Anterior cingulate cortex (tissue), 58 donors: ENCODE measurements around the gene OLR1.
A peak's percentile ranks its signal among the peaks of the same experiment; 100 is the strongest.
"Not testable (repeated sequence)": the region's sequence is repeated elsewhere in the genome, so short reads cannot be mapped to it uniquely, and the experiment has no call there.

Source experiments
- DNase-seq, 58 donors: peaks; one replicate each; lab custom pipeline; 2025; lab: John Stamatoyannopoulos, UW

Gene OLR1

DNA sequence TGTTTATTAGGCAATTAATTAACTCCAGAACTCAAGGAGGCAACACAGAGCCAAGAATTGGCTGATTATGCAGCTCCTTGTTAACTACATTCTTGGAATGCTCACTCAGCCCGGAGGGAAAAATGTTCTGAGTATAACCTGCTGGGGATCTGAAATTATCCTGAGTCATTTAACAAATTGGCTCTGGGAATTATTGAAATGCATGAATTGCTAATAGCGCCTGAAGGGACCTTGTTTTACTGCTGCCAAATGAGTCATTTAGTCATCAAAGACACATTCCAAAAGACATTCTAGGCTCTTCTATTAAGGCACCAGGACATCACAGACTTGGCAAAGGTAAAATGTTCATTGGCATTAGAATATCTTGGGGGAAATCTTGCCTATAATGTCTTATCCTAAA is 19.9 kb upstream of the OLR1 start:
- no peak for DNase-seq

DNA sequence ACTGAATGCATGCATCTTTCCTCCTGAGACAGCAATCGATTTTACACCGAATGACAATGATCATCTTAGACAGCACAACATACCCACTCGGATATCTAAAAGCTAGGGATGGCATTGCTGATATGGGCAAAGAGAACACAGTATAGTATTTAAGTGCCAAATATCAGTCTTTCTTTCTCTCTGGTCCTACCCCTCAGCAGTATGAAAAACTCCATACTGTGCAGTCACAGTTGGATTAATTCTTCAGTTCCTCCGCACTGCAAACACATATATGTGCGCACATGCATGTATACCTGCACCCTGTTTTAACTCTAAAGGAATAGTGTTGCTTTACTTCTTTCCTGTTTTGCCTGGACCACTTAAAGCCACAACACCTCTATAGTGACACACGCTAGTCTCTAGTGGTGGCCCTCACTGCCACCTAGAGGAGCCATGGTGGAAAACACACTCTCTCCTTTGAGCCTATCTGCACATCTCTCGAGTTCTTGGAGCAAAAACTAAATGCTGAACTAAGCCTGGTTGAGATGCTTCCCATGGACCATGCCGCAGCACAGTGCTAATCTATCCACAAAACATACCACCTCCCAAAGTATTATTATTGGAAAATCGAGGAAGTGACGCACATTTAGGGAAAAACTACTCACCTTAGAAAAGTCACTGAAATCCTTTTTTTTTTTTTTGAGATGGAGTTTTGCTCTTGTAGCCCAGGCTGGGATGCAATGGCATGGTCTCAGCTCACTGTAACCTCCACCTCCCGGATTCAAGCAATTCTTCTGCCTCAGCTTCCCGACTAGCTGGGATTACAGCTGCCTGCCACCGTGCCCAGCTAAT is 18.8 kb upstream of the OLR1 start:
- DNase-seq: peak in 49 of 58 donors; percentile 5 to 74 (median 37)

DNA sequence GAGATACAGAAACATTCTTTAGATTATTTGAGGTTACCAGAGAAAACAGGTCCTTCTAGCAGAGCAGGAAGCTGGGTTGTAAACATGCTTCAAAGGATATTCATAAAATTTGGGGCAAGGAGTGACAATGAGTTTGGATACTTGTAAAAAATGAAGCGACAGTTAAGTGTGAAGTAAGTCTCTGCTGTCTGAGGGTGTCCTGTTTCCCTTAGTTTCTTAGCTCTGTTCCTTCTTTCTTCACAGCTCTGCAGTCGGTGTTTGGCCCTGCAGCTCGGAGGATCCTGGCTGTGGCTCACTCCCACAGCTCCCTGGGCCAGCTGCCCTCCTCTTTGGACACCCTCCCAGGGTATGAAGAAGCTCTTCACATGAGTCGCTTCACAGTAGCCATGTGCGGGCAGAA is 17.7 kb upstream of the OLR1 start:
- peak in 20 of 58 donors; percentile 2 to 35 (median 16) for DNase-seq

DNA sequence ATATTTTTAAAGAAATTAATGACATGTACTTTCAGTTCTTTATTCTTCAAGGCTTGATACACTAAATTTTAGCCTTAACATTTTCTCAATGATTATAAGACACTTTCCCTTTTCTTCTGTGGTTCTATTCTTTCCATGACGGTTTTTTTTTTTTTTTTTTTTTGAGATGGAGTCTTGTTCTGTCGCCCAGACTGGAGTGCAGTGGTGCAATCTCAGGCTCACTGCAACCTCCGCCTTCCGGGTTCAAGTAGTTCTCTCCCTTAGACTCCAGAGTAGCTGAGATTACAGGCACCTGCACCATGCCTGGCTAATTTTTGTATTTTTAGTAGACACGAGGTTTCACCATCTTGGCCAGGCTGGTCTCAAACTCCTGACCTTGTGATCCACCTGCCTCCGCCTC is 15.0 kb upstream of the OLR1 start:
- DNase-seq: not testable (repeated sequence)

DNA sequence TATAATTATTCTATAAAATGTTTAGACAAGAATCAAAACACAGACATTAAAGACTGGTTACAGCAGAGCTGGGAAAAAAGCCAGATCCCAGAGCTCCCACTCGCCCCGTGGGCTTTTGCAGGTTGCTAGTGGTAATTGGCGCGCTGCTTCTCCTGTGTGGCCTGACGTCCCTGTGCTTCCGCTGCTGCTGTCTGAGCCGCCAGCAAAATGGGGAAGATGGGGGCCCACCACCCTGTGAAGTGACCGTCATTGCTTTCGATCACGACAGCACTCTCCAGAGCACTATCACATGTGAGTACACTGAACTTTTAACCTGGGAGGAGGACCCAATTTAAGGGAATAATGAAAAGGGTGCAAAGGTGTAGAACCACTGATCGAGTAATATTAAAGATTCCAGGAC is 14.4 kb upstream of the OLR1 start:
- DNase-seq: peak in 38 of 58 donors; percentile 3 to 66 (median 30)

DNA sequence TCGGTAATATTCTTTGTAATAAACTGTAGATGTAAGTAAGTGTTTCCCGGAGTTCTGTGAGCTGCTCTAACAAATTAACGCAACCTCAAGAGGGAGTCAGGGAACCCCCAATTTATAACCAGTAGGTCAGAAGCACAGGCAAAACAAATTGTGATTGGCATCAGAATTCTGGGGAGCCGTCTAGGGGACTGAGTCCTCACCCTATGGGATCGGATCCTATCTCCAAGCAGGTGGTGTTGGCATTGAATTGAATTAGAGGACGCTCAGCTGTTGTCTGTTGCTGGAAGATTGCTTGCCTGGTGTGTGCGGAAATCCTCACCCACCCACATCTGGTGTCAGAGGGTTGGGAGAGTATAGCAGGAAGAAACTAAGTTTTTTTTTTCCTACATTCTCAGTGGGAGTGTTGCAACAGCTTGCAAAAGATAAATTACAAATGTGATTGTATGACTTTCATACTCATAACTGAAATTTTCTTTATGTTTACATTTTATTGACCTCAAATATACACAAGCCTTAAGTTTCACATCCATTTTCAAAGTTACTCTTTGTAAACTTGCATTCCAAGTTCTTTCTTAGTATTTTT is 12.4 kb upstream of the OLR1 start:
- DNase-seq: peak in 2 of 58 donors; percentile 1 to 3

DNA sequence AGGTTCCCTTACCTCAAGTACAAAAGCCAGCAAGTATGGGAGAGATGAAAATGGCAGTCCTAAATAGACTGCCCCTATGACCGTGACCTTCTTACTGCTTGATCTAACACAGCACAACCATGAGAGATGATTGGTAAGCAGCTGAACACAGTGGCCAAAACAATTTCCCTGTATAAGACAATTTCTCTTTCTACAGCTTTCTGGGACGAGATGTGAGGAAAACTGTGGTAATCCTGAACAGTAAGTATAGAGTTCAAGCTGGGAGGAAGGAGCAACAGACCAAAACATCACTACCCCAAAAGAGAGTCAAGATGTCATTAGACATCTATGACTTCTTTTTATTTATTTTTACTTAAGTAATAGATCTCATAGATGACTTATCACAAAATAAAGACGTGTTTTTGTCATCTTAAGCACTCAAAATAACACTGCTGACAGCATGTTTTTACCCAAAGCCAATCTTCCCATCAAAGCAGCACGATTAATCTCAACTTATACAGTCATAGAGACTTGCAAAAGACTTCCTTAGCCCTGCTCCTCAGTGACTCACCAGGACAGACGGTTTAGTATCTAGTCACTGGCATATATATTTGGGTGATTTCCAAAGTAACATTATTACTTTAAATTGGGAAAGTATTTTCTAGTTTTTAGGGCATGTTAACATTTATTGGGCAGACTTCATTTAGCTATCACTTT is 10.6 kb upstream of the OLR1 start:
- no peak for DNase-seq

DNA sequence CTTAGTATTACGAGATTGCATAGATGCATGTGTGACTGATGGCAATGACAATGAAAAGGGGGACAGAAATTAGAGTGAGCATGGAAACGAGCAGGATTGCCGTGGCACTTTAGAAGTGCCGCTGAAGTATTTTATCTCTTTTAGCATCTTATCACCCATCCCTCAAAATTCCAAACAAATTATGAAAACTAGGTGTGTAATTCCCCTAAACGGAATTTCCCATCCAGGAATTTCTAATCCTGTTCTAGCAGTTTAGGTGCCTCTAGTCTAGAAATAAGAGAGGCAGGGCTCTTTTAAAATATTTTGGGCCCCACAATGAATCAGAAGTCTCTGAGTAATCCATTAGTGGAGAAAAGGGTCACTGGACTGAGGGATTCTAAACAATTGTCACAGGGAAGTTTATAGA is 7.8 kb upstream of the OLR1 start:
- no peak for DNase-seq

DNA sequence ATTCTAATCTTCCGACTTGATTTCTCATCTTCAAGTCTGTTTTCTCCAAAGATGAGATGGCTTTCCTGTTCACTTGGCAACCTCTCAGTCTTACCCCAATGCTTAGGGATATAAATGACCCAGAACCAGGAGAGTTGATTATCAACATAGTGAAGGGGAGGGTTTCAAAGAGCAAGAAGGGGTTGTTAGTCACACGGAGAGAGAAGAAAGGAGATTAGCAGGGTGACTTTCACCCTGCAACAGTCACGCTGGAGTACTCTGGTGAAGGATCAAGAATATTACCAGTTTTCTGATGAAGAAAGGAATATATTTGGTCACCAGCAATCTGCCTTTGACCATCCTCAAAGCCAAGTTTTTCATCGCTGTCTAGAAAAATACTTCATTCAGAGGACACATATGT is 6.9 kb upstream of the OLR1 start, which contains the start of gene TMEM52B:
Gene TMEM52B, plus strand, starts transcription at position 212 of the 400 bp plus-strand sequence. CDS start 543 bp downstream, outside the sequence.
- DNase-seq: no peak

DNA sequence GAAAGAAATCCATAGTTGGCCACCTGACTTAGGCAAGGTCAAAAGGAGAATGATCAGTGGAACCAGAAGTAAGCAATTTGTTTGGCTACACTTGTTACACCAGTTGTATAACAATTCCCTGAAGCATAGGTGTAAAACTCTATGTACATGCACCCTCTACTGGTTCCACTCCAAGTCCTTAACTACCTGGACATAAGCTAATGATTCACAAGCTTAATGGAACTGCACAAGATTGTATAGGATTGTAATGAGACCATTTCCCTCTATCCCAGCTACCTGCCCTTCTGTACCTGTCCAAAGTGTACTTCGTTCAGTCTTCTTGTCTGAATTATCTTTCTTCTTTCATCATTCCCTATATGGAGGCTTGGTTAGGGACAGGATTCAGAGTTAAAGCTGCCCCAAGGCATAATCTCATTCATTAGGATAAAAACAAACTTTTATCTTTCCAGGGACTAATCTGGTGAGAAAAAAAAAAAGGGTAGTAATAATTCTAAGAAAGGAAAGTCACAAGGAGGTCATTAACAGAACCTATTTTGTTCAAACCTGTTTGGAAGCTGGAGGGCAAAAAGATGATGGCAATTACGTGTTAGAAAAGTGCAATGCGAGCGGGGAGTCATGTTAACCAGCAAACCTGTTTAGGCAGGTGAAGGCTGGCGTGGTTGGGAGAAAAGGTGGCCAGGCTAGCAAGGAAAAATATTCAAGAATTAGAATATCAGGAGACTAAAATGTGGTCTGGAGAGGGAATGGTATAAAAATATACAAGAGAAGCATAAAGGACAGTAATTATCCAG is 4.1 kb upstream of the OLR1 start:
- no peak for DNase-seq

DNA sequence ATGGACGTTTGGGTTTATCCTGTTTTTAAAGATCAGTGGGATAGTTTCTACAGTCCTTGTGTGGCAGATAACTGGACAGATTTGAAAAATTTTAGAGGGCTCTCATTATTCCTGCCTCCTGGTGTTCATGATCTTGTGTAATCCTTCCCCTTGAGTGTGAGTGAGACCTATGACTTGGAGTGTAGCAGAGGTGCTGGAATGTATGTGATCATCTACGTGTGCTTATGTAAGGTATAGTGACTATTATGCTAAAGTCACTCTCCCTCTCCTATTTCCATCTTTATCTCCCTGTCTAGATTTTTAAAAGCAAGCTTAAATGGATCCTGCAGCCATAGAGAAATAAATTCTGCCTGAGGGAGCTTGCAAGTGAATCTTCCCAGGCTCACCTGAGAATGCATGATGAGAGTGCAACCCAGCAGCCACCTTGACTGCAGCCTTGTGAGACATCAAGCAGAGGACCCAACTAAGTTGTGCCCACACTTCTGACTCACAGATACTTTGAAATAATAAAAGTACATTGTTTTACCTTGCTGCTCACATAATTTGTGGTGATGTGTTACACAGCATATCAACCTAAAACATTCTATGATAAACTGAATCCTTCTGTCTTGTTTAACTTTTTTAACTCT is 3.2 kb upstream of the OLR1 start:
- no peak for DNase-seq

DNA sequence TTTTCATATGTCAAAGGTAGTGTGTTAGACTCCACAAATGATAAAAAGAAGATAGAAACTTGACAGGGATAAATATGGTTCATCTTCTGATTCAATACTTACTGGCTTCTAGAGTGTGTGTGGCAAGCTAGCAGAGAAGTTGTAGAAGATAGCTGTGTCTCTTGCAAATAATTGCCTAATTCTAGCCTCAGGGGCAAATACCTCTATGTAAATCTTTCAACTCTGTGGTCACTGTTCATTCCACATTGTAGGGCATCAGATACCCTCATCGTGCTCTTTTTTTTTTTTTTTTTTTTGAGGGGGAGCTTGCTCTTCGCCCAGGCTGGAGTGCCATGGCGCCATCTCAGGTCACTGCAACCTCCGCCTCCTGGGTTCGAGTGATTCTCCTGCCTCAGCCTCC is 1.7 kb downstream of the OLR1 start:
- no peak for DNase-seq

DNA sequence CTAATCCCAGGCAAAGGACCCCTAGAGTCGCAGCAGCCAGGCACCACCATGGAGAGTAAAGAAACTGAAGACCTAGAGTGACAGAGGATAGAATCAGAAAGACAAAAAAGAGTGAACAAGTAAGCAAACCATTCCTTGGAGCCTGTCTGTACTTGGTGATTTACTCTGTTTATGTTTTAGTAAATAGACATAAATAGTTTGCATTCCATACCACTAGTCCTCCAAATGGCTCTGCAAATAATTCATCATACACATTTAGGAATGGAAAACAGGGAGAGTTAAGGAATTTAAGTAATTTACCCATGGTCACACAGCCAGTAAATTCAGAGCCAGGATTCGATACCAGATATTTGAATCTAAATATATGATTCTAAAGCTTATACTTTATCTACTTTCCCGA is 2.8 kb downstream of the OLR1 start:
- no peak for DNase-seq

DNA sequence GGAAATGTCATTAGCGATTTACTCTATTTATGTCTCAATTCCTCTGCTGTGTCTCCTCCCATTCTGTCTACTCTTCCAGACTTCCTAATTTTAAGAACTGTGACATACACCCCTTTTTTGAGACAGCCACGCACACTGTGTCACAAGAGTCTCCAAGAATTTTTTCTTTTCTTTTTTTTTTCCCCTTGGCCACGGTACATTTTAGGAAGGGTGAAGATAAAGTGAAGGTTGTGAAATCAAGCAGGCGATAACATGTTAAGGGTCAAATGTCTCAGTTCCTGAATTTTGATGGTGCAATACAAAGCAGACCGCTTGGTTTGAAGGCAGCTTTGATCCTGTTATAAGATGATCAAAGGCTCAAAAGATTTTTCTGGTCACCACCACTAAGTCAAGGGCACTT is 4.3 kb downstream of the OLR1 start:
- DNase-seq: peak in 1 of 58 donors; percentile 30

DNA sequence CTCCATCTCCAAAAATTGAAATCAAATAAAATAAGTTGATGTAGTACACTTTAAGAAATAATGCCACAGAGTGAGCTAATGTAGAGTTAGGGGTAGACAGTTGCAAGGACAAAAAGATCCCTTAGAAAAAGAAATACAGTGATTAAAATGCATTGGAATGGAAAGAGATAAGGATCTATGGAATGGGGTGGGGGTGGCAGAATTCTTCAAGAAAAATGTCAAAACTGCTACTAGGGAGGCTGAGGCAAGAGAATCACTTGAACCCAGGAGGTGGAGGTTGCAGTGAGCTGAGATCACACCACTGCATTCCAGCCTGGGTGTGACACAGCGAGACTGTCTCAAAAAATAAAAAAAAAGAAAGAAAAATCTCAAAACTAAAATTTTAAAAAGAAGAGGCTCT is 6.5 kb downstream of the OLR1 start:
- DNase-seq: no peak

DNA sequence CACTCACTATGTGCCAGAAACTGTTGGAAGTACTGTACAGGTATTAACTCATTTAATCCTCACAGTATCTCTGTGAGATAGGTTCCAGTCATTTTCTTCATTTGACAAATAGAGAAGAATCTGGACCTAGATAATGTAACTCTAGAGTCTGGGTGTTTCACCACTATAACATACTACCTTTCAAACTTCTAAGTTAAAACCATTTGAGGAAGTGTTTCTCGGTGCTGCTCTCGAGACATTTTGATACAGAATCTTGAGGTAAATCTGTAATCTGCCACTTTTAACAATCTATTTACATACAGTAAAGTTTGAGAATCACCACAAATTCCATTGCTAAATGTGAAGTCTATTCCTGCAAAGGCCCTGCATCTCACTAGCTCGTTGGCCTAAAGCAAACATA is 8.8 kb downstream of the OLR1 start:
- no peak for DNase-seq

DNA sequence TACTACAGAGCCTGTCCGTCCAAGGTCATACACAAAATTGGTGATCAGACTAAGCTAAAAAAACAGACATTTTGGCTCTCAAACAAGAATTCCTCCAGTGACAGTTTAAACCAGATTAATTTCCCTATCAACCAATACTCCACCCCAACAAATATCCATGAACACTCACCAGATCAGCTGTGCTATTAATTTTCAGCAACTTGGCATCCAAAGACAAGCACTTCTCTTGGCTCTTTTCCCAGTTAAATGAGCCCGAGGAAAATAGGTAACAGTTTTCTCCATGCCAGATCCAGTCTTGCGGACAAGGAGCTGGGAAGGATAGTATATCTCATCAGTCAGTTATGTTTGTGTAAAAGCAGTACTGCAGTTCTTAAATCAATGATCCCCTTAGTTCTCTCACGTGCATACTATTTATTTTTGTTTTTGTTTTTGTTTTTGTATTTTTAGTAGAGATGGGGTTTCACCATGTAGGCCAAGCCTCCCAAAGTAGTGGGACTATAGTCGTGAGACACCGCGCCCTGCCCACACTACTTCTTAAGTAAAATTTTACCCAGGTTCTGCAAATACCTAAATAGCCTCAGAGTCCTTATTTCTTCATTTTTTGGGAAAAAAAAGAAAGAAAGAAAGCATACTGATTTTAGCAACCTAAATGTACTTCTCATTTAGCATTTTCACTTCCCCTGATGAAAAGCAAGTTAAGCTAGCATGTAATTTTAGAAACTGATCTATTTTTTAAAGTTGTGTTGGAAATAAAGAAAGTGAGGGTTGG is 11.1 kb downstream of the OLR1 start:
- DNase-seq: no peak

DNA sequence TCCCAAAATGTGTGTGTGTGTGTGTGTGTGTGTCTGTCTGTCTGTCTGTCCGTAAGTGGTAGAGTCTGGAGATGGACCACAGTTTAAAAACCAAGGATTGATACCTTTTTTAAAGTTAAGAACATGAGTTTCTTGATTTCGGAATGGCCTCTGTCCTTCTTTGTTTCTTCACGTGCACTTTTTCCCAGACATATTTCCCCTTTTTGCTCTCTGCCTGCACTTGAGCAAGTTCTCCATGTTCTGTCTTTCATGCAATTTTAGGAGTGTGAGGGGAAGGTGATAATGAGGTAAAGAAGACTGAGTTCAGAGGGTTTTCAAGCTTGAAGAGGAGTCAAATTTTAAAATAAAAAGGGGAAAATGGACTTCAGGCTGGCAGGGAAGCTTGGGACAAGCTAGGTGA is 12.7 kb downstream of the OLR1 start:
- no peak for DNase-seq

DNA sequence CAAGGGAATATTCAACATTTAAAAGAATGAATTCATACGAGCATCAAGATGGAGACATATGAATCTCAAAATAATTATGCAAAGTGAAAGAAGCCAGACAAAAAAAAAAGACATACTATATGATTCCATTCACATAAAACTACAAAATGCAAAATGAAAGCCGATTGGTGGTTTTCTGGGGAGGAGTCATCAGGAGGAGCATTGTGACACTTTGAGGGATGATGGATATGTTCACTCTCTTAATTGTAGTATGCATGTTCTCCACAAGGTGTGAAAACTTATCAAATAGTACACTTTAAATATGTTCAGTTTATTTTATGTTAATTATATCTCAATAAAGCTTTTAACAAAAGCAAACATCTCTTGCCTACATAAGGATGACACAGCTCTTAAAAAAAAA is 13.5 kb downstream of the OLR1 start:
- no peak for DNase-seq
